GM04504 (cell line): ENCODE data around the gene EFS.

Source experiments
- DNase-seq: peaks from one replicate; pipeline ENCODE4 v3.0.0-alpha.2; 2012; ENCODE audit warnings: low read depth

EFS gene

GRCh38 chr14:23358553-23359166 lies 6.3 kb downstream of the EFS start:
- no peak for DNase-seq

DNA sequence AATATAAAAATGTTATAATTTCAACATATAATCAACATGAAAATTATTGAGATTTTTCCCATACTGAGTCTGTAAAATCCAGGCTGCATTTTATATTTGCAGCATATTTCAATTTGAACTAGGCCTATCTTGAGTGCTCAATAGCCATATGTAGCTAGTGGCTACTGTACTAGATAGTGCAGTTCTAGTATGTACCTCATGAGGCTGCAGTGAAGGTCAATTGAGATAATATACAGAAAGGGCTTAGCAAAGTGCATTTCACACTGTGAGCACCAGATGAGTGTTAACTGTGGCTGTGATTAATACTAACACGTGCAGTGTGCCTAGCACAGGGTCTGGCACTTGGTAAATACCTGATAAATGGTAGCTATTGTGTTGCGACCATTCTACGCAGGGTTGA lies 6.9 kb downstream of the EFS start:
- no peak for DNase-seq

- no peak for DNase-seq
These were observed 7.7 kb downstream of the EFS start for GRCh38 chr14:23357261-23357660.

DNA sequence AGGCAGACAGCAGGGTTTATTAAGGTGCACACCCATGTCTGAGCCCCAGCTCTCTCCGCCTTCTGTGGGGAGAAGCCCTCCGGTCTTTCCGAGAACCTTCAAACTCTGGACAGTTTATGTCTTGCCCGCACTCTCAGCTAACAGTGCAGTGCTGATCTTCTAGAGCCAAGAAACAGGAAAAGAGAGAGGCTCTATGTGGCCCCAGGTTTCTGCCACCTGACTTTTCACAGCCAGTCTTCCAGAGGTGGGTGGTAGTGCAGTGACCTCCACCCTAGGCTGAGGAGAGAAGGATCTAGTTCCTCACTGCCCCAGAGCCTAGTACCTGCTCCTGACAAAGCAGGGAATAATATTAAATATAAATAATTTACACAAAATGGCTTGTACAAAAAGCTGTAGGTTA lies 8.3 kb downstream of the EFS start:
- DNase-seq: no peak

DNA sequence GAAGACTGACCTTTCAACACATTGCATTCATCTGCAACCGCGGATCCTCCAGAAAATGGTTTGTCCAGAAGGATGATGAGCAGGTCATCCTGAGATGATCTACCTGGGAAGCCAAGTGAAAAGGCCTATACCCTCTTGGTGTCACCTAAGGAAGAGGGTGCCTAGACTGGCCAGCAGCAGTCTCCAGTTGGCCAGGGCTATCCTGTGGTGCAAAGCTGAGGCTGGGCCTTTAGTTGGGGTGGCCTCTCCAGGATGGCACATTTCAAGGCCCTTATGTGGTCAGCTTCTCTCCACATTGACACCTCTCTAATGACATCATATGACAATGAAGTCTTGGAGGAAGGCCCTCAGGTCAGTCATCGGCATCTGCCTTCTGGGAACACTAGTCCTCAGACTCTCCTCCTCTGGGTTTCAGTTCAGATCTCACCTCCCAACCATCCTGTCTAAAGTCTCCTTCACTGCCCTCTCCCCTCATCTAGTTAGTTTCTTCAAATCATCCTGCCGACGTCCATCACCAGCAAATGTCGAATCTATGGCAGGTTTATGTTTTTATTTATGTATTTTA lies 9.0 kb downstream of the EFS start:
- DNase-seq: no peak

DNA sequence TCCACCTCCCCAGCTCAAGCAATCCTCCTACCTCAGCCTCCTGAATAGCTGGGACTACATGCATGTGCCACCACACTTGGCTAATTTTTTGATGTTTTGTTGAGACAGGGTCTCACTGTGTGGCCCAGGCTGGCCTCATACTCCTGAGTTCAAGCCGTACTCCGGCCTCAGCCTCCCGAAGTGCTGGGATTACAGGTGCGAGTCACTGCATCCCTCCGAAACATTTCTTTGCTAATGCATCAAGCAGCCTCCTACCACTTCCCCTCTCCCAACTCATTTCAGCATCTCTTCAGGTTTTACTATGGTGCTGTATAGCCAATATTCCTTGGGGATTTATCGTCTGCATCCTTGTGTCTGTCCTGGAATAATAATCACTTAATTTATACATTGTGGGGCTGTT lies 10.0 kb downstream of the EFS start:
- no peak for DNase-seq

DNA sequence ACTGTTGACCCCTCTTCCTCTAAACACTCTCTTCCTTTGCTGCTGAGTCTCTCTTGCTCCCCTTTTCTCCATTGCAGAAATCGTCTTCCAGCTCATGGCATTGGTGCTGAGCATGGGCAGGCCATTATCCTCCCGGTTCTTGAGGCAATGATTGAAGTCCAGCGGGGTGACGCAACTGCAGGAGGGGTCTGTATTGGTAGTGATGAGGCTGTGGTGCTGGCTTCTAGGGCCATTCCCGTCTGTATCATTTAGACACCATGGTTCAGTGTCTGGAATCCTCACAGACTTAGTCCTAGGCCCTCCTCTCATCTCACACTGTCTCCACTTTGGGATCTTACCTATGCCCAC lies 11.6 kb downstream of the EFS start:
- no peak for DNase-seq

GRCh38 chr14:23352506-23353432 lies 12.2 kb downstream of the EFS start, which contains the start of gene SLC22A17:
TSS of gene SLC22A17 (minus strand) at chr14:23352887.
- DNase-seq: peak; percentile 76

GRCh38 chr14:23351681-23352505 lies 13.1 kb downstream of the EFS start:
- no peak for DNase-seq

- no peak for DNase-seq
These were observed 15.7 kb downstream of the EFS start for GRCh38 chr14:23349156-23349845.

- DNase-seq: no peak
These were observed 16.7 kb downstream of the EFS start for GRCh38 chr14:23348297-23348655.

DNA sequence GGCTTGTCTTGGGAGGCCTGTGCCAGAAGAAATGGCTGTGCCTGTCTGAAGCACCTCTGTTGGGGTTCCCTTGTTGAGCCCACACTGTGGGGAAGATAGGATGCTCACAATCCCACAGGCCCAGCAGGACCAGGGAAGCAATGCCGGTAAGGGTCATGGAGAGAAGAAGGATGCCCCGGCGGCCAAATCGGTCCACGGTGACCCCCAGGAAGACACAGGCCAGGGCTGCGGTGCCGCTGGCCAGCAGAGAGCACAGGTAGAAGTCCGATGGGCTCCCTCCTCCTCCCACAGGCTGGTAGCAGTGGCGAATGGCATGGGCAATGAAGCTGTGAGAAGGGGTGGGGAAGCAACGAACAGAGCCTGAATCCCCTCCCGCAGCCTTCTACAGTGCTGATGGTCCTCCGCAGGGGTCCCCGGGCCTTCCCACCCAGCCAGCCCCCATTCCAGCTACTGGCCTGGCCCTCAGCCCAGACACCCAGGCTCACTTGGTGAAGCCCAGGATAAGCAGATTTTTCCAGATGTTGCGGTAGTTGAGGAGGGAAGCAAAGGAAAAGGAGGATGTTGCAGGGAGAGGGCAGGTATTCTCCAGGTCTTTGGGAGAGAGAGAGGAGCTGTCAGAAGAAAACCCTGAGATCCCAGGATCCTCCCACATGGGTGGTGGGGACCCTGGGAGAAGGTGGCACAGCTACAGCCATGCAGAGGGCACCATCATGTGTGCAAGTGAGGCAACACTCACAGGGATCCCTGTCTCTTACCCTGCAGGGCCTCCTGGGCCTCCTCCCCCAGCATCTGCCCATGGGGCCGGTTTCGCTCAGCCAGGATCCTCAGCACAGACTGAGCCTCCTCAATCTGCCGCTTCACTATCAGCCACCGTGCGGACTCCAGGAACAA lies 17.3 kb downstream of the EFS start:
- DNase-seq: no peak

DNA sequence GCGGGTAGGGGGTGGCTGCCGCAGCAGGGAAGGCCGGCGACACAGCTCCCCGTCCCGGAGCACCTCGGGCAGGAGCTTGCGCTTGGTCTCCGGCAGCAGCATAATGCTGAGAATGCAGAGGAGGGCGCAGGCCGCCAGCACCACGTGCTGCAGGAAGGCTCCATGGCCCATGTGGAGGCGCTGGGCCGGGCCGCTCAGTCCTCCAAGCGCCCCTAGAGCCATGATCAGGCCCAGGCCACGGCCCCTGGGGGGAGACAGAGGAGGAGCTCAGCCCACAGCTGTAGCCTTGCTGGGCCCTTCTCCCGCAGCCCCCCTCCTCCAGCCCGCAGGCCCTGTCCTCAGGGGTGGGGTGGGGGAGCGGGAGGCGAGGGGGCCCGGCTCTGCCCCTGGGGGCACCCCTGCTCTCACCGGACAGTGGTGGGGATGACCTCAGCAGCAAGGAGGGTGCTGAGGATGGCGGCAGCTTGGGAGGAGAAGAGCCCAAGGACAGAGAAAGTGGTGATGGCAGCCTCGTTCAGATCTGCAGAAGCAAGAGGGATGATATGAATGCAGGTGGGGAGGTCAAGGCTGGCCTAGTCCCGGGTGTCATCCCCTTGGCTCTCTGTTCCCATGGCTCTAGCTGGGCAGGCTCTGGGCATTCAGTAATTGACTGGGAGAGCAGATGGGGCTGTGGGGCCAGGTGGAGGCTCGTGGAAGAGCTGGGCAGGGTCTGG lies 18.1 kb downstream of the EFS start:
- DNase-seq: no peak

DNA sequence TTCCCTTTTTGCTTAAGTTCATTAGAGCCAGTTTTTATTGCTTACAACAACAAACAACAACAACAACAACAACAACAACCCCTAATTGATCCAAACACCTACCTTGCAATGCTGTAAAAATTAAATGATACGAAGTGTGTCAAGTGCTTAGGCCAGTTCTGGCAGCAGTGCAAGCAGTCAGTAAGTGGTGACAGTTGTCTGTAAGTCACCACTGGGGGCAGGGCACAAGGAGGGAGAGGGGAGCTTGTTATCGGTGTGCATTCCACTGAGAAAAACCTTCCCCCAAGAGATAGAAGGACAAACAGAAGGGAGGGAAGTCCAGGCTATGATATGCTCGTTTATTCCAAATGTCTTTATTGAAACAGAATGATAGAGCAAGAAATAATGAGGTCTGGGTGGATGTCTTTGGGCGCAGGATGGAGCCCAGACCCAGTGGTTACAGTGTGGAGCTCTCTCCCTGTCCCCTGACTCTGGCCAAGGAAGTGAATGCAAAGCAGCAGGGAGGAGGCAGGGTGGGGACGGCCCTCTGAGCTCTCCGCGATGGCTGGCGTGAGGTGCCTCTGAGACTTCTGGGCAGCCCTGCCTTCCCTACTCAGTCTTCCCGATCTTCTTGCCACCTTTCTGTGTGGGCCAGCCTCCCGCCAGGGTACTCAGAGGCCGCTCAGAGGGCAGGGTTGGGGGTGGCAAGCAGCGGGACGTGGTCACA lies 18.8 kb downstream of the EFS start:
- DNase-seq: no peak

DNA sequence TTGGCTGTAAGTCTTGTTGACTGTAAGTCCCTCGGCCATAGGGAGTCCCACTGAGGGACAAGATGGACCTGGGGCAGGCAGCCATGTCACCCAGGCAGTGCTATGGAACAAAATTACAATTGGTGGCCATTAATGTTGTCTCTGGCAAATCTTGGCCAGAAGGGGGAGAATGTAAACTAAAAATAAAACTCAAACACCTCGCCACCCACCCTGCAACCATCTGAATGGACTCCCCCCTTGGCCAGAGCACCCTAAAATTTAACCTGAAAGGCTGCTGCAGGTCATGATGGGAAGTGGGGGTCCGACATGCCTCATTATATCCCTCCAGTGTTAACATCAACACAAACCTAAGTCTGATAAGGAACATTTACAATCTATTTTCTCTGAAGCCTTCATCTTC lies 20.5 kb downstream of the EFS start:
- no peak for DNase-seq

GRCh38 chr14:23339506-23340268 lies 25.3 kb downstream of the EFS start:
- DNase-seq: no peak

DNA sequence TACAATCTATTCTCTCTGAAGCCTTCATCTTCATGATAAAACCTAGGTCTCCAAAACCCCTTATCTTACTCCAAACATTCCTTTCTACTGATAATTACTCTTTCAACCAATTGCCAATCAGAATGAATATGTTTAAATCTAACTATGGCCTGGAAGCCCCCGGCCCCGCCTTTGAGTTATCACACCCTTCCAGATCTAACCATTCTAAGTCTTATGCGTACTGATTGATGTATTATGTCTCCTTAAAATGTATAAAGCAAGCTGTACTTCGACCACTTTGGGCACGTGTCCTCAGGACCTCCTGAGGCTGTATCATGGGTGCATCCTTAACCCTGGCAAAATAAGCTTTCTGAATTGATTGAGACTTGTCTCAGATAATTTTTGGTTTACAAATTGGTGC lies 29.3 kb downstream of the EFS start:
- no peak for DNase-seq

- no peak for DNase-seq
These were observed 36.8 kb downstream of the EFS start for GRCh38 chr14:23327947-23328744.
